GM19438 (cell line): Measurements from ENCODE around the gene PCAT6.

ENCODE experiments used
- ATAC-seq: cut with Tn5 transposase; IDR thresholded peaks from one replicate; pipeline ENCODE4 v1.9.1; 2021; ENCODE audit warnings: low read depth; ENCODE audit not compliant: unreplicated experiment

PCAT6 gene

GRCh38 chr1:202844259-202844658, 33.5 kb downstream of the PCAT6 start:
- no peak for ATAC-seq

GRCh38 chr1:202844935-202845334, 34.2 kb downstream of the PCAT6 start:
- ATAC-seq = no peak

DNA sequence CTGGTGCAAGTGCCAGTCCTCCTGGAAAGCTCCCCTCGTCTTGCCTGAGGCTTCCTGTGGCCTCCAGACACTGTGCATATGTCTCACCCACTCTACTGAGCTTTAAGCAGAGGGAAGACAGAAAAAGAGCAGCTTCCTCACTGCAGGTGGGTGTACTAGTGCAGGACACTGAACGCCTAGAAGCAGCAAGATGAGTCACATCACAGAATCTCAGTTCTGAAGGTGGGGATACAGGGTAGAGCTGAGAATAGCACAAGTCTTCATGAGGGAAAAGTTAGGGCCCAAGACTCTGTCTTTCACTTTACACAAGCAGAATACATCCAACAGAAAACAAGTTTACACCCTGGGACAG, 37.4 kb downstream of the PCAT6 start:
- no peak for ATAC-seq

- ATAC-seq = no peak
Measured at GRCh38 chr1:202850593-202851362, 40.0 kb downstream of the PCAT6 start.

DNA sequence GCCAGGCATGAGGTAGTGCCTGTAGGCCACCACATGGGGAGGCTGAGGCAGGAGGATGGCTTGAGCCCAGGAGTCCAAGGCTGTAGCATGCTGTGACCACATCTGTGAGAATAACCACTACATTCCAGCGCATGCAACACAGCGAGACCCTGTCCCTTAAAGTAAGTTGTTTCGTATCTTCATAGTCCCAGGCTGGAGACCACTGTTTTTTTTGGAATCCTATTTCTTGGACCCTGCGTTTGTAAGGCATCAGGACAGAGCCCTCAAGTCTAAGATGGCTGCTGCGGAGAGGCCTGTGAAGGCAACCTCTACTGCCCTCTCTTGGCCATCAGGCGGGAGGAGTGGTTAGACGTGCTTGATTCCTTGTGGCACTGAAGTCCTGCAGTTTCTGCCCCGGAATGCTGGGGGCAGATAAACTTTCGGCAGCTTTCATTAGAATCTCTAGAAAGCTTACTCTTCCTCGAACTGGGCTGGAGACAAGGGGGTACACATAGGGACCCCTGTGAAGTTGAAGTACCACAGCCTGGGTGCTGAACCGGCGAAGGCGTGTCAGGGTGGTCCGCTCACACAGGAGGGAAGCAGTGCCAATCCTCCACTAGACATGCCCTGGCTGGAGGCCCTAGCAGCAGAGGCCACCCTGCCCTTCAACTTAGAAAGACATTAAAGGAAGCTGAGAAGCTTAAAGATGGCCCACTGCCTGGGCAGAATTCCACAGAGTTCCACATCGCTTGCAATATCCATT, 41.6 kb downstream of the PCAT6 start:
- no peak for ATAC-seq

DNA sequence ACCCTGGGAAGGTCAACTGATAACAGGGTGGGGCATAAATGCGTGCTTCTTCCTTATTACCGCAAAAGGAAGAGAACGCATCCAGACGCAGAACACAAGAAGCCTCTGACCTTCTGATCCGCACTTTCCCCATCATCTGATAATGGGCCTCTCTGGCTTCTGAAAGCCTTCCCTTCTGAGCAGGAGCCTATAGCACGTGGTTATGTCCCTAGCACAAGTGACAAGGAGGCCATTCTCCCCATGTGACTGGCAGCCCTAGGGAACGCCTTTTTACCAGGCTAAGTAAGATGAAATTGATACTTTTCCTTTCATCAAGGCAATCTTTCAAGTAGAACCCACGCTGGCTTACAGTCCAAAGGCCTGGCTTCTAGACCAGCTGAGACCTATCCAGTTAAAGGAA, 44.0 kb downstream of the PCAT6 start:
- ATAC-seq = no peak

GRCh38 chr1:202856014-202856413, 45.3 kb downstream of the PCAT6 start:
- no peak for ATAC-seq

DNA sequence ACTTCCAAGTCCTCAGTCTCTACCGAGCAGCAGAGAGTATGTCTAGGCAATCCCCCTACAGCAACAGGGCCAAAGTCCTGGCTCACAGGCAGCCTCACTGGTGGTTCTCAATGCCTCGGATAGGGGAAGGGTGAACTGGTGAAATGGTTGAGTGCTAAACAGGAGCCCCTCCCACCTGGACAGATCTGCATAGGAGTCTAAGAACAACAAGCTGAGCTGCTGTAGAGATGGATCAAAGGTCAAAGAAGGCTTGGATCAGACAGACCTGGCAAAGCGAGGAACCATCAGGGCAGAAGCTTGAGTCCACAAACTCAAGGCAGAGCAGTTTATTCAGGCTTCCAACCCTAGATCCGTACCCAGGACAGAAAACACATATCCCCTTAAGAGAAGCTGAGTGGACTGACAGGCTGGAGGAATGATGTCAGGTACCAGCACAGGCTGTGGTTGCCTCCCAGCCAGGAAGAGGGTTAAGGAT, 46.4 kb downstream of the PCAT6 start:
- no peak for ATAC-seq

GRCh38 chr1:202858331-202858730, 47.6 kb downstream of the PCAT6 start:
- ATAC-seq = no peak

- no peak for ATAC-seq
Measured at GRCh38 chr1:202858789-202859414, 48.1 kb downstream of the PCAT6 start.

DNA sequence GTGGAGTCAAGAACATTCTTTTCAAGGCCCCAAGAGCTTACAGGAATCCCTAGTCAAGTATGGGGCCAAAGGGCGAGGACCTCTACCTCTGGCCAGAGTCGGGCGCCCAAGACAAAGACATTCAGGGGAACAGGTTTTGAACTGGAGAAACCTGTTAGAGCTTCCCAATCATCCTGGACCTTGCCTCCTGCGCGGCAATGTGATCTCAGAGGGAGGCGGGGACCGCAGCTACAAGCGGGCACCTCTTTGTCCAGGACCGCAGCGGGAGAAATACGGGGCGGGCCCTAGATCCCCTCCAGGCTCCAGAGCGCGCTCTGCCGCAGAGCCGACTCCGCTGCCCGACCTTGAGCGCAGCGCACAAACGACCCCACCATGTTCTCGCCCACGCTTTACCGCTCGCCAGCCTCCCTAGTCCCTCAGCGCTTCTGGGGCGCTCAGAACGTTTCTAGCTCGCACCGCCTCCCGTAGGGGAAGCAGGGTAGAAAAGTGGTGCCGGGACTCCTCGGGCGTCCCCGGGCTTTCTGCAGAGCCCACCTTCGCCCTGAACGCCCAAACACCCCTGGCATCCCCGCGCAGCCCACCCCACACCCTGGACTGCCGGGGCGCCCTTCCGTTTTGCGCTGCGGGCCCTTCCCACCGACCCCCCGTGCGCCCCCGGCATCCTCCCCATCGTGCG, 50.1 kb downstream of the PCAT6 start:
- no peak for ATAC-seq
